ENCODE measurements around the gene VTI1A.
"Not testable (repeated sequence)": the region's sequence is repeated elsewhere in the genome, so short reads cannot be mapped to it uniquely, and the experiment has no call there.

Gene VTI1A

GRCh38 chr10:112589081-112589480 is 142.1 kb downstream of the VTI1A start:
- no peak for DNase-seq

- not testable (repeated sequence) for DNase-seq
Measured at GRCh38 chr10:112590786-112591185, 143.8 kb downstream of the VTI1A start.

- DNase-seq, result no peak
Measured at GRCh38 chr10:112593023-112593422, 146.0 kb downstream of the VTI1A start.

GRCh38 chr10:112601214-112602090 is 154.4 kb downstream of the VTI1A start:
- DNase-seq, result no peak

- no peak for DNase-seq
Measured at GRCh38 chr10:112603062-112603461, 156.0 kb downstream of the VTI1A start.

- no peak for DNase-seq
Measured at GRCh38 chr10:112605063-112605462, 158.0 kb downstream of the VTI1A start.

- DNase-seq, result no peak
Measured at GRCh38 chr10:112607506-112607905, 160.5 kb downstream of the VTI1A start.

GRCh38 chr10:112613620-112614019 is 166.6 kb downstream of the VTI1A start:
- DNase-seq, result no peak

GRCh38 chr10:112614072-112614471 is 167.1 kb downstream of the VTI1A start:
- no peak for DNase-seq

GRCh38 chr10:112614586-112614985 is 167.6 kb downstream of the VTI1A start:
- DNase-seq, result no peak

GRCh38 chr10:112615269-112615668 is 168.3 kb downstream of the VTI1A start:
- DNase-seq, result no peak

GRCh38 chr10:112616647-112617046 is 169.6 kb downstream of the VTI1A start:
- DNase-seq, result no peak

GRCh38 chr10:112618814-112619213 is 171.8 kb downstream of the VTI1A start:
- no peak for DNase-seq

- no peak for DNase-seq
Measured at GRCh38 chr10:112619556-112619955, 172.5 kb downstream of the VTI1A start.

- DNase-seq, result peak; percentile 8
Measured at GRCh38 chr10:112622786-112623185, 175.8 kb downstream of the VTI1A start.

GRCh38 chr10:112624546-112625048 is 177.6 kb downstream of the VTI1A start:
- no peak for DNase-seq

- DNase-seq, result no peak
Measured at GRCh38 chr10:112628951-112629609, 182.1 kb downstream of the VTI1A start.

GRCh38 chr10:112631501-112632400 is 184.7 kb downstream of the VTI1A start:
- DNase-seq, result no peak

GRCh38 chr10:112634096-112634830 is 187.2 kb downstream of the VTI1A start:
- peak; percentile 16 for DNase-seq

- DNase-seq, result no peak
Measured at GRCh38 chr10:112637901-112638300, 190.9 kb downstream of the VTI1A start.

GRCh38 chr10:112639298-112639697 is 192.3 kb downstream of the VTI1A start:
- DNase-seq, result peak; percentile 29

GRCh38 chr10:112640638-112641037 is 193.6 kb downstream of the VTI1A start:
- no peak for DNase-seq
